Neural crest cell (in vitro differentiated cells): ENCODE results near the gene CLEC10A. TPM values are rescaled to one million over a fixed set of nuclear protein-coding genes. Genes with fewer than 3 reads are reported as not detected.

Source experiments
- DNase-seq: peaks from one replicate; pipeline ENCODE4 v3.0.0; 2021; ENCODE audit warnings: low read depth, mixed read lengths, low spot score
- H3K27ac Mint-ChIP-seq: one replicate; pipeline ENCODE4 v1.8.0; 2021; ENCODE audit warnings: mild to moderate bottlenecking, mixed read lengths; ENCODE audit not compliant: unreplicated experiment
- H3K27me3 Mint-ChIP-seq: 2 replicates; pipeline ENCODE4 v1.8.0; 2021; ENCODE audit warnings: low read depth, mild to moderate bottlenecking, mixed read lengths
- H3K36me3 Mint-ChIP-seq: 2 replicates; pipeline ENCODE4 v1.8.0; 2021; ENCODE audit warnings: low read depth, mild to moderate bottlenecking, mixed read lengths
- H3K4me1 Mint-ChIP-seq: 2 replicates; pipeline ENCODE4 v1.8.0; 2021; ENCODE audit warnings: mixed read lengths
- H3K4me3 Mint-ChIP-seq: one replicate; pipeline ENCODE4 v1.8.0; 2021; ENCODE audit warnings: mild to moderate bottlenecking, mixed read lengths
- H3K9me3 Mint-ChIP-seq: 2 replicates; pipeline ENCODE4 v1.8.0; 2021; ENCODE audit warnings: mixed read lengths
- CTCF ChIP-seq: fragments of 200-600 bp; sonication (generic); conservative IDR thresholded peaks from 2 replicates; pipeline ENCODE4 v1.5.0; 2021; ENCODE audit warnings: antibody characterized with exemption, mild to moderate bottlenecking
- total RNA-seq: library from RNA; stranded (reverse); gene quantifications from 2 replicates; pipeline ENCODE4 v1.2.1, GENCODE V29; 2021

CLEC10A gene
- total RNA-seq, 1 donor from 2014 or later, result not detected

GRCh38 chr17:7114241-7114874, 34.3 kb upstream of the CLEC10A start, which contains the start of gene ASGR2:
Gene ASGR2, minus strand, starts transcription at chr17:7114822. Its CDS starts 582 bp downstream, at chr17:7114240.
- no peaks in the 10 kb centered on the region for H3K36me3 Mint-ChIP-seq
- H3K27me3 Mint-ChIP-seq, result no peaks in the 10 kb centered on the region
- no peak within 1 kb of the TSS for H3K27ac Mint-ChIP-seq

GRCh38 chr17:7113273-7114071, 33.4 kb upstream of the CLEC10A start:
- Mint-ChIP-seq H3K36me3 (no peaks in the 10 kb centered on the region), H3K4me1 (peaks cover 14% of the 10 kb centered on the region)

More at GRCh38 chr17:7114241-7114874, 34.3 kb upstream of the CLEC10A start, which contains the start of gene ASGR2:
- DNase-seq, result no peak
- Mint-ChIP-seq H3K9me3 (no peaks in the 10 kb centered on the region), H3K4me1 (peaks cover 13% of the 10 kb centered on the region), H3K4me3 (no peak within 1 kb of the TSS)
- TF ChIP-seq CTCF, result no peak

GRCh38 chr17:7112510-7113108, 32.6 kb upstream of the CLEC10A start:
- no peak for TF ChIP-seq CTCF
- no peak overlapping the region for H3K27ac Mint-ChIP-seq
- no peaks in the 10 kb centered on the region for H3K9me3 Mint-ChIP-seq
- H3K4me1 Mint-ChIP-seq, result peaks cover 14% of the 10 kb centered on the region
- DNase-seq, result no peak
- no peak overlapping the region for H3K4me3 Mint-ChIP-seq
- no peaks in the 10 kb centered on the region for H3K36me3 Mint-ChIP-seq
- H3K27me3 Mint-ChIP-seq, result no peaks in the 10 kb centered on the region

More at GRCh38 chr17:7113273-7114071, 33.4 kb upstream of the CLEC10A start:
- TF ChIP-seq CTCF, result no peak
- Mint-ChIP-seq H3K27me3 (no peaks in the 10 kb centered on the region), H3K27ac (no peak overlapping the region), H3K9me3 (no peaks in the 10 kb centered on the region), H3K4me3 (no peak overlapping the region)
- DNase-seq, result no peak

GRCh38 chr17:7111784-7112509, 31.9 kb upstream of the CLEC10A start:
- no peak for DNase-seq
- Mint-ChIP-seq H3K27ac (no peak overlapping the region), H3K4me3 (no peak overlapping the region), H3K27me3 (no peaks in the 10 kb centered on the region), H3K4me1 (peaks cover 14% of the 10 kb centered on the region), H3K36me3 (no peaks in the 10 kb centered on the region), H3K9me3 (no peaks in the 10 kb centered on the region)
- no peak for TF ChIP-seq CTCF

GRCh38 chr17:7110617-7111306, 30.7 kb upstream of the CLEC10A start:
- H3K4me3 Mint-ChIP-seq, result no peak overlapping the region
- no peaks in the 10 kb centered on the region for H3K36me3 Mint-ChIP-seq
- H3K27ac Mint-ChIP-seq, result no peak overlapping the region

More at GRCh38 chr17:7110617-7111306, 30.7 kb upstream of the CLEC10A start:
- Mint-ChIP-seq H3K4me1 (peaks cover 6% of the 10 kb centered on the region), H3K27me3 (no peaks in the 10 kb centered on the region), H3K9me3 (no peaks in the 10 kb centered on the region)
- TF ChIP-seq CTCF, result no peak
- no peak for DNase-seq
